OCI-LY3 (cell line): ENCODE measurements around the gene ABTB2.

ENCODE experiments used
- H2AFZ ChIP-seq: fragments of 200-600, 300-600 bp; shearing (Covaris generic); 2 replicates; pipeline ENCODE4 v1.6.0; 2014; ENCODE audit warnings: antibody characterized with exemption, low read depth, low read length
- H3K27ac ChIP-seq: fragments of 200-600, 300-600 bp; sonication (generic); 2 replicates; pipeline ENCODE4 v1.5.1; 2014; ENCODE audit warnings: mild to moderate bottlenecking, low read length, moderate library complexity, mixed read lengths
- H3K27me3 ChIP-seq: fragments of 200-600, 300-600 bp; sonication (generic); 2 replicates; pipeline ENCODE4 v1.6.1; 2014; ENCODE audit warnings: low read depth, low read length, mixed read lengths
- H3K36me3 ChIP-seq: fragments of 200-600, 300-600 bp; sonication (generic); replicated peaks from 2 replicates; pipeline ENCODE3; 2014; ENCODE audit warnings: low read depth, low read length, mixed read lengths
- H3K4me1 ChIP-seq: fragments of 300-600, 200-600 bp; sonication (generic); 2 replicates; pipeline ENCODE4 v1.6.1; 2014; ENCODE audit warnings: low read length, mixed read lengths
- H3K4me2 ChIP-seq: fragments of 200-600, 300-600 bp; sonication (generic); 2 replicates; pipeline ENCODE4 v1.6.1; 2014; ENCODE audit warnings: low read length, mixed read lengths
- H3K4me3 ChIP-seq: fragments of 300-600, 200-600 bp; sonication (generic); 2 replicates; pipeline ENCODE4 v1.5.1; 2014; ENCODE audit warnings: antibody characterized with exemption, mild to moderate bottlenecking, low read length, moderate library complexity
- H3K79me2 ChIP-seq: fragments of 300-600, 200-600 bp; shearing (Covaris generic); 2 replicates; pipeline ENCODE4 v1.6.1; 2014; ENCODE audit warnings: mild to moderate bottlenecking, low read length, mixed read lengths
- H3K9ac ChIP-seq: fragments of 300-600, 200-600 bp; shearing (Covaris generic); 2 replicates; pipeline ENCODE4 v1.6.0; 2014; ENCODE audit warnings: mild to moderate bottlenecking, low read length, moderate library complexity
- H3K9me3 ChIP-seq: fragments of 200-600, 300-600 bp; shearing (Covaris generic); 2 replicates; pipeline ENCODE4 v1.6.1; 2014; ENCODE audit warnings: low read length, mixed read lengths; ENCODE audit not compliant: insufficient read depth
- H4K20me1 ChIP-seq: fragments of 200-600, 300-600 bp; sonication (generic); 2 replicates; pipeline ENCODE4 v1.6.1; 2016; ENCODE audit warnings: low read length, mixed read lengths; ENCODE audit not compliant: insufficient read depth
- EZH2phosphoT487 ChIP-seq: fragments of 200-600 bp; shearing (Covaris generic); IDR thresholded peaks from 2 replicates; pipeline ENCODE4 v1.6.1; 2018; ENCODE audit warnings: antibody characterized with exemption, mixed run types, low read depth
- TF ChIP-seq, protein P1 (sequence below): fragments of 200-600, 300-600 bp; sonication (generic); IDR thresholded peaks from 2 replicates; pipeline ENCODE4 v1.5.1; 2014; ENCODE audit warnings: antibody characterized with exemption, low read length, low read depth

The ABTB2 gene

DNA sequence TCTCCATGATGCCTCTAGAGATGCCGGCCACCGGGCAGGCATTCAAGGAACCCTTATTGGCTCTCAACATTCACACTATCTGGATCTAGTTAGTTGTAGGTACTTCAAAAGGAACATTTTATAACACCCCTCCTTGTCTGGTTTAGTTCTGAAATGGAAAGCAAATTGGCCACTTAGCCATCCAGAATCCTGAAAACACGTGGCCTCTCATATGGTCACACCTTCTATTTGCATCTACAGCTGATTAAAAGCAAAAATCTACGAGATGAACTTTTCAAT, 29.2 kb downstream of the ABTB2 start:
- Histone ChIP-seq H3K4me3 (no peak overlapping the region), H3K9me3 (no peaks in the 10 kb centered on the region), H2AFZ (no peak overlapping the region), H3K36me3 (no peaks in the 10 kb centered on the region), H3K27ac (no peak overlapping the region), H3K9ac (no peak overlapping the region), H3K4me2 (no peak overlapping the region), H3K27me3 (no peaks in the 10 kb centered on the region), H3K79me2 (peaks cover 27% of the 10 kb centered on the region), H4K20me1 (0 out of 2 replicates have a peak, but pooled peaks cover 8% of the 10 kb centered on the region), H3K4me1 (peaks cover under 1% of the 10 kb centered on the region)
- TF ChIP-seq EZH2phosphoT487 = no peak

DNA sequence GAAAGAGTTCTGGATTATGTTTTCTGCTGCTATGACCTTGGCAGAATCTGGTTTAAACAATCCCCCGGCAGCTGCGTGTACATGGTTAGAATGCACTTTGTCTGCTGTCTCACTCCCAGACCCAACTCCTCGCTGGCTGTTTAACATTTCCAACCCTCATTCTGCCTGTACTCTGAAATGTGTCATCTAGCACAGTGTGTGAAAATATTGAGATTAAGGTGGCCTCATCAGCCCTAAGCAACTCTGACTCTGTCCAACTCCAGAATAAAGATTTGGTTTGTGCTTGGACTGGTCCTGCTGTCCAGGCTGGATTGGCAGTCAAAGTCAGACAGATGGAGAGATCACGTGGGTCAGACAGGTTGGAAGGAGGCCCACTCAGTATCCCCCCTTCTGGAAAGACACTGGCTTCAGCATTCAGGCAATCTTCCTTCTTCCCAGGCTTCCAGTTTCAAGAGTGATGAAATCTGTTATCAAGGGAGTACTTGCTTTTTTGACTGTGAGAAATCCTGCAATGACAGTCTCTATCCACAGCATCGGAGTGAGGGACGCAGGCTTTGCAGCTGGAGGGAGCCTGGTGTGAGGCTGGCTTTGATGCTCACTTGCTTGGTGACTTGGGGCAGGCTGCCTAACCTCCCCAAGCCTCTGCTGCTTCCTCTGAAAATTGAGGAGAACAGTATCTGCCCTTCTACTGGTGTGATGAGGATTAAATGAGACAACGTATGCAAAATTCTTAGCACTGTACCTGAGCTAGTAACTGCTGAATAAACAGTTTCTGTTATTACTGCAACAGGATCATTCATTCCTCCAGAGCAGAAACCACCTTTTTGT, 29.8 kb downstream of the ABTB2 start:
- no peaks in the 10 kb centered on the region for H3K9me3 ChIP-seq
- H2AFZ ChIP-seq = no peak overlapping the region
- no peaks in the 10 kb centered on the region for H3K27me3 ChIP-seq
- no peak overlapping the region for H3K4me3 ChIP-seq
- H3K79me2 ChIP-seq = peaks cover 29% of the 10 kb centered on the region
- H3K4me2 ChIP-seq = no peak overlapping the region
- H3K9ac ChIP-seq = no peak overlapping the region
- H3K36me3 ChIP-seq = no peaks in the 10 kb centered on the region
- no peaks in the 10 kb centered on the region for H3K4me1 ChIP-seq
- H4K20me1 ChIP-seq = 0 out of 2 replicates have a peak, but pooled peaks cover 11% of the 10 kb centered on the region
- no peak overlapping the region for H3K27ac ChIP-seq
- TF ChIP-seq, protein P1, sequence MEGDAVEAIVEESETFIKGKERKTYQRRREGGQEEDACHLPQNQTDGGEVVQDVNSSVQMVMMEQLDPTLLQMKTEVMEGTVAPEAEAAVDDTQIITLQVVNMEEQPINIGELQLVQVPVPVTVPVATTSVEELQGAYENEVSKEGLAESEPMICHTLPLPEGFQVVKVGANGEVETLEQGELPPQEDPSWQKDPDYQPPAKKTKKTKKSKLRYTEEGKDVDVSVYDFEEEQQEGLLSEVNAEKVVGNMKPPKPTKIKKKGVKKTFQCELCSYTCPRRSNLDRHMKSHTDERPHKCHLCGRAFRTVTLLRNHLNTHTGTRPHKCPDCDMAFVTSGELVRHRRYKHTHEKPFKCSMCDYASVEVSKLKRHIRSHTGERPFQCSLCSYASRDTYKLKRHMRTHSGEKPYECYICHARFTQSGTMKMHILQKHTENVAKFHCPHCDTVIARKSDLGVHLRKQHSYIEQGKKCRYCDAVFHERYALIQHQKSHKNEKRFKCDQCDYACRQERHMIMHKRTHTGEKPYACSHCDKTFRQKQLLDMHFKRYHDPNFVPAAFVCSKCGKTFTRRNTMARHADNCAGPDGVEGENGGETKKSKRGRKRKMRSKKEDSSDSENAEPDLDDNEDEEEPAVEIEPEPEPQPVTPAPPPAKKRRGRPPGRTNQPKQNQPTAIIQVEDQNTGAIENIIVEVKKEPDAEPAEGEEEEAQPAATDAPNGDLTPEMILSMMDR = no peak
- TF ChIP-seq EZH2phosphoT487 = no peak

DNA sequence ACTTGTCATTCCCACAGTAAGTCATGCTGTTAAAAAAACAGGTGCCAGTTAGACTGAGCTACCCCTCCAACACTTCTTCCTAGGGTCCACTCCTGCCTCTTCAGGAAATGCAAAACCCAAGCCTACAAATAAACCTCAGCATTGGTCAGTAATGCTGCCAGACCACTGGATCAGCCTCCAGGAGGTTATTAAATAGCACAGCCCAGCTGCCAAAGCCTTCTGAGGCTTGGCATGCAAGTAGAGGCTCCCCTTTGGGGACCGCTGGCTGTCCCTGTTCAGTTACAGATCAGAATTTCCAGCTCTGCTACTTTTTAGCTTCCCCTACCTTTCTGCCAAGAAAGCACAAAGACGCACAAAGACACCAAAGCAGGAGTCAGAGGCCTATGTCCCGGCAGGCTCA, 33.3 kb downstream of the ABTB2 start:
- Histone ChIP-seq H3K79me2 (peaks cover 7% of the 10 kb centered on the region; the same call in 1 of the 2 replicates), H3K36me3 (no peaks in the 10 kb centered on the region)
- TF ChIP-seq, protein P1 = no peak
- no peak for TF ChIP-seq EZH2phosphoT487

GRCh38 chr11:34323601-34324000, 34.2 kb downstream of the ABTB2 start:
- Histone ChIP-seq H3K27ac (no peak overlapping the region), H3K27me3 (no peaks in the 10 kb centered on the region), H3K4me2 (no peak overlapping the region), H4K20me1 (0 out of 2 replicates have a peak, but pooled peaks cover 2% of the 10 kb centered on the region), H3K4me3 (no peak overlapping the region), H3K36me3 (no peaks in the 10 kb centered on the region), H3K4me1 (no peaks in the 10 kb centered on the region), H2AFZ (no peak overlapping the region), H3K79me2 (peaks cover 7% of the 10 kb centered on the region; the same call in 1 of the 2 replicates), H3K9ac (no peak overlapping the region), H3K9me3 (no peaks in the 10 kb centered on the region)
- TF ChIP-seq, protein P1 = no peak

More for the DNA sequence above, 33.3 kb downstream of the ABTB2 start:
- Histone ChIP-seq H3K27ac (no peak overlapping the region), H3K9ac (no peak overlapping the region), H3K9me3 (no peaks in the 10 kb centered on the region), H3K4me1 (no peaks in the 10 kb centered on the region), H2AFZ (no peak overlapping the region), H4K20me1 (0 out of 2 replicates have a peak, but pooled peaks cover 7% of the 10 kb centered on the region), H3K27me3 (no peaks in the 10 kb centered on the region), H3K4me3 (no peak overlapping the region), H3K4me2 (no peak overlapping the region)
